ENCODE data around the gene IDH1.
"Not testable (repeated sequence)": the region's sequence is repeated elsewhere in the genome, so short reads cannot be mapped to it uniquely, and the experiment has no call there.

IDH1 gene

DNA sequence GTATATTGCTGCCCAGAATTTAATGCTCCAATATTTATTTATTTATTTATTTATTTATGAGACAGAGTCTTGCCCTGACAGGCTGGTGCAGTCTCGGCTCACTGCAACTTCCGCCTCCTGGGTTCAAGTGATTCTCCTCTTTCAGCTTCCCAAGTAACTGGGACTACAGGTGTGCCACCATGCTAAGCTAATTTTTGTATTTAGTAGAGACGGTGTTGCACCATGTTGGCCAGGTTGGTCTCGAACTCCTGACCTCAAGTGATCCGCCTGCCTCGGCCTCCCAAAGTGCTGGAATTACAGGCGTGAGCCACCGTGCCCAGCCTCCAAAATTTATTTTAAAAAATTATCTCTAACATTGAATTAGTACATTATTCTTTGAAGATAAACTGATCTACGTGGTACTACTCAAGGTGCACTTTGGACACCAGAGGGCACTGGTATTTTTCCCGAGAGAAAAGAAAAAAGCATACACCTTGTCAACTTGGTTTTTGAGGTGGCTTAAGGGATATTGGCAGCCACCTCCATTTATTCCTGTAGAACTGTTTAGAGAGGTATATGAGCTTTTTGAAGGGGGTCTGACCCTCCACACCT, 1.4 kb upstream of the IDH1 start:
- DNase-seq, result peak; percentile 57

DNA sequence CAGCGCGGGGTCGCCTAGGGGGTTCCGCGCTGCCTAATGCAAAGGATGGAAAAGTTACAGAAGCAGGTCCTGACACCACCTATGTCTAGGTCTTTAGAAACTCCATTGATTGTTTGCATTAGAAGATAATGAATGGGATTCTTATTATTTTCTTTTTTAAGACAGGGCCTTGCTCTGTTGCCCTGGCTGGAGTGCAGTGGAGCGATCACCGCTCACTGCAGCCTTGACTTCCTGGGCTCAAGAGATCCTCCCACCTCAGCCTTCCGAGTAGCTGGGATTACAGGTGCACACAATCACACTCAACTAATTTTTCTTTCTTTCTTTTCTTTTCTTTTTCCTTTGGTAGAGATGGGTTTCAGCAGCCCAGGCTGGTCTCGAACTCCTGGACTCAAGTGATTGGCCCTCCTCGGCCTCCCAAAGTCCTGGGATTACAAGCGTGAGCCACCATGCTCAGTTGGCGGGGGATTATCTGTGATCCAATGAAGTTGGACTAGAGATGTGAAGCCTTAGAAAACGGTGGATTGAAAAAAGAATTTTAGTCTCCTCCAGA, 761 bp upstream of the IDH1 start:
- no peak for DNase-seq

DNA sequence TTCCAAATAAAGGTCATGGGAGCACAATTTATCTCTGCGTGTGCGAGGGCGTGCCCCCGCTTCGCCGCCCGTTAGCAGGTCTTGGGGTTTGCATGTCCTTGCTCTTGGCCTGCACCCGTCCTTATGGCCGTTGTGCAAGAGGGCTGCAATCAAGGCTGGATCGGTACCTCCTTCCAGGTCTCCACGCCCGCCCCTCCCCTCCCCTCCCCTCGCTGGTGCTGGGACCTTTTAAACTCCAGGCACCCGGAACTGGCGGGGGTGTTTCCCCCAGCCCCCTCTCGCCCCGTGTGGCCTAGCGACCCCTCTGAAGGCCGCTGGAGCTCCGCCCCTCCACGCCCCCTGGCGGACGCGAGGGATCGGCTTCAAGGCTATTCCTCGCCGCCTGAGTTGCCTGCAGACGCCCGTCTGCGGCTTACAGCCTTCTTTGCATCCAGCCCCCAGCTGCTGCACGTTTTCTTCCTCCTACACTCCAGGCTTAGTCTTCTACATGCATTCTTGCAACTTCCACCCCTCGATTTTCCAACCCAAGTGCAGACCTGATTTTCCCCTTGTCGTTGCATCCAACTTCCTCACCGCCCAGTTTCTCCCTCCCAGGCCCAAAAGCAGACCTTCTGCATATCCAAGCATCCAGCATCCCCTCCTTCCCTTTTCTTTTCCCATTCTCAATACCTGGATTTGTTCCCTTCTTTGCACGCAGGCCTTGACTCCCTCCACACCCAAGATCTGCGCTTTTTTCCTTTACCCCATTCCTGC, 577 bp downstream of the IDH1 start:
- DNase-seq, result peak; percentile 92

DNA sequence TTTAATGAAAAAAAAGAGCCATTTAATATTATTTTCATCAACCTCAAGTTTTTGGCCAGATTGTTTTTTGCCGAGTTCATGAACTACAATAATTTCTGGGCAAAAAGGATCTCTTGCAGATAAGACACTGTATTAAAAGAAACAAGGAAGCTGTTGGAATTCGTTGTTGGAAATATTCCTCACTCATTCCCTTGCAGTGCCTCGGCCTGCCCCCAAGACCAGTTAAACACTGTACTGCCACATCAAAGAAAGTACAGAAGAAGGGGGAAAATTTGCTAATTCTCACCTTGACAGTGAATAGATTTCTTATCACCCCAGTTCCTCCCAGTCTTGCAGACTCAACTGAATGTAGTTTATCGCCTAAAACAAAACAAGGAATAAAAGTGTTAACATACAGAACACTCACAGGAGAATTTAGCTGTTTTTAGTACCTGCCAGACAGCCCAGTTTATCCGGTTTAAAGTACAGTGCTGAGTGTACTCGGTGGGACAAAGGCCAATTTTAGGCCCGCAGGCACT, 1.2 kb downstream of the IDH1 start:
- no peak for DNase-seq

DNA sequence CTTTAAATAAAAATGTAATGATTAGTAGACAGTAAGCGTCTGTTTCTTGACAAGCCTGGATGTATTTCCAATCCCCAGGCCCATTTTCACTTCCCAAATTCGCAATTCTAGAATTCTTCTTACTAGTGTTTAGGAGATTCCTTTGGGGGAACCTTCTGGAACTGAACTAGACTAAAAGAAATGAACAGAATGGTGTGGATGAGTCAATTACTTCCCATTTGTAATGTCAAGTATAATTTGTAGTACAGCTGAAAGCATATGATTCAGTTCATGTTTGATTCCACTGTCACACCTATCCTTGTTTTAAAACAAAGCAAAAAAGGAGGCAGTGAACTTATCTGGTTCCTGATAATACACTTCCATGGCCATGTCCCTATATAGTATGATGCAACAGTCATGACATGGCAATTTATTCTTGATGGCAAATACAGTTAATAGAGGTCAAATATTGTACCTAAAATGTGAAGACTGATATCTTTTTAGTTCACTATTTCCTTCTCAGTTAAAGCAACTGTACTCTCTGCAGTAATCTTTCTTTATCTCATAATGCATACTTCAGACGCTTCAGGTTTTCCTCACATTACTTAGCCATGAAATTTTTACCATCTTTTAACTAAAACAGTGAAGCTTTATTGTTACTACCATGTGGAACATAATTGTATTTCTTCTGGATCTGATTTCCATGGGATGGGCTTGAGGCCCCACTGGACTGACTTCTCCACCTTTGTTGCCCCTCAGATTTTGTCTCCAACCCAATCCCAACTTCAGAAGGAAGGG, 2.0 kb downstream of the IDH1 start:
- DNase-seq, result peak; percentile 77

DNA sequence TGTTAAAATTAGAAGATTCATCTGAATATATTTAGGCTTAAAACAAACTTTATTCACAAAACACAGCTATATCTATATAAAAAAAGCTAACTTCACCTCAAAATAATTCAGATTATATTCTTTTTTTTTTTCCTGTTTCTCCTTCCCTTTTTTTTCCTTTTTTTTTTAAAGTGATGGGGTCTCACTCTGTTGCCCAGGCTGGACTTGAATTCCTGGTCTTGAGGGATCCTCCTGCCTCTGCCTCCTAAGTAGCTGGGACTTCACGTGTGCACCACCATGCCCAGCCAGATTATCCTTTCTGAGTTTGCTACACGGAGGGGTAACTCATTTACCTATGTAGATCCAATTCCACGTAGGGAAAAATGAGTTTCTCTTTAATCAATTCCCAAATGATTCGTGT, 3.8 kb downstream of the IDH1 start:
- no peak for DNase-seq

DNA sequence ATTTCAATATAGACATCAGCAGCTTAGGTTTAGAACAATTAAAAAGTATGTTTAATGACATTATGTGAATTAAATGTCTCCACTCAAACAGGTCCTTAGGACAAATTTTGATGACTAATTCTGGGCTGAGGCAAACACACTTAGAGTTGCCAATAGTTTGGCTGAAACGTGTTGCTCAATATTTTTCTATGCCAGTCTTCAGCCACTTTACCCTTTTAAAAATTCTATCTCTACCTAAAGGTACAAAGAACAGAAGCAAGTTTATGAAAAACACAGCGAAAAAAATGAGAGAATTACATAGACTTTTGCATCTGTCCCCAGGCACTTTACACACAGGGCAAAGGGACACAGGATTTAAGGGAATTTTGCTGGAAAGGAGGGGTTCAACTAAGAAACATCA, 4.5 kb downstream of the IDH1 start:
- DNase-seq, result peak; percentile 39

DNA sequence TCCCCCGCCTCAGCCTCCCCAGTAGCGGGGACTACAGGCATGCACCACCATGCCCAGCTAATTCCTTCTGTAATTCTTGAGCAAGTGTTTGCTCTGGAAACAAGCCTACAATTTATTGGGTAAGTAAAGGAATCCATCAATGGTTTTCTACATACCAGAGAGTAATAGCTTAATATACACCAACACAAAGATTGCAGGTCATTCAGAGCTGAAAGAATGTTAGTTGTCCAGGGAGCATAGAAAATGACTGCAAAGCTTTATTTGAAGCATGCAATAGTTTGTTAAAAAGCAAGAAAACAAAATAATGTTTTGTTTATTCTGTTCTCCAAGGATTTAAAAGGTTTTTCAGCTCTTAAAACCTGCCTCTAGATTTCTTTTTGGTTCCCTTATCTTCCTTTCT, 5.6 kb downstream of the IDH1 start:
- no peak for DNase-seq

DNA sequence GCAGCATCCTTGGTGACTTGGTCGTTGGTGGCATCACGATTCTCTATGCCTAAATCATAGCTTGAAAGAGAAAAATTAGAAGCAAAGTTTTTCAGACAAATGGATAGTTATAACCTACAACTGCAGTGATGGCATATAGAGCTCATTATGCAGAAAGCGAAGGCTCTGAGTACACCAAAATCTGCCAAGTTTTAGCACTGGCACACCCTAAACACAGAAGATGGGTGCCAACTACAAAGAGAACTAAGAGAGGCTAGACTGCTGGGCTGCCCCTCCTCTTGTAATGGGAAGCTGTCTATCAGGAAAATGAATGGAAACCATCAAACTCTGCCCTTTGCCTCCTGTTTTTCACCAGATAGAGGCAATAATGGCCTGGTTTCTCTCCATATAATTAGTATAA, 6.3 kb downstream of the IDH1 start:
- no peak for DNase-seq

DNA sequence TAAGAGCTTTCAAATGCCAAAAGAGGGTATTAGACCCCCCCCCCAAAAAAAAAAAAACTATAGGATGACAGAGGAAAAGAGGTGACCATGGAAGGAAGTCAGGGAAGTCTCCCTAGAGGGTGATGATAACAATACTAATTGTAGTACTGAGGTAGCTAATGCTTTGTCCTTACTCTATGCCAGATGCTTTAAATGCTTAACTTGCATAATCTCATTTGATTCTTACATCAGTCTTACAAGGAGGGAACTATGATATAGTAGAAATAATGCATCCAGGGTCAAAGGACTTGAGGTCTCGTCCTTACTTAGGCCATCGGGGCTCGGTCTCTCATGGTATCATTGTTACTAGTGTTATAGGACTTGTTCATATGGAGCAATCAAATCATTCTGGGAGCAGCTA, 9.1 kb downstream of the IDH1 start:
- DNase-seq, result no peak

DNA sequence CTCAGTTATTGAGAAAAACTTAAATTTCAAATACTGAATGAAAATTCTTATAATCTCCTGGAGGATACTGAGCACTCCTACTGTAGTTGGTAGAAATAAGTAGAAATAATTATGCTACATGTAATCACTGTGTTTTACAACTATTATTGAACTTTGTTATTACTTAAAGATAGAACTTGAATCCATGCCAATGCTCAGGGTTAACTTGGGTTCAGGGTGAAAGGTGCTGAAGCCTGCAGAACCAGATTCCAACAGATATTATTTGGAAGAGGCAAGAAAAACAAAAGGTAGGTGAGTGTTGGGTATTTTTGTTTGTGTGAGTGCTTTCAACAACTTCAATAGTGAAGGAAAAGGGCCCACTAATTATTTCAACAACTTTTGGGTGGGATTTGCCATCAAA, 10.4 kb downstream of the IDH1 start:
- DNase-seq, result no peak

DNA sequence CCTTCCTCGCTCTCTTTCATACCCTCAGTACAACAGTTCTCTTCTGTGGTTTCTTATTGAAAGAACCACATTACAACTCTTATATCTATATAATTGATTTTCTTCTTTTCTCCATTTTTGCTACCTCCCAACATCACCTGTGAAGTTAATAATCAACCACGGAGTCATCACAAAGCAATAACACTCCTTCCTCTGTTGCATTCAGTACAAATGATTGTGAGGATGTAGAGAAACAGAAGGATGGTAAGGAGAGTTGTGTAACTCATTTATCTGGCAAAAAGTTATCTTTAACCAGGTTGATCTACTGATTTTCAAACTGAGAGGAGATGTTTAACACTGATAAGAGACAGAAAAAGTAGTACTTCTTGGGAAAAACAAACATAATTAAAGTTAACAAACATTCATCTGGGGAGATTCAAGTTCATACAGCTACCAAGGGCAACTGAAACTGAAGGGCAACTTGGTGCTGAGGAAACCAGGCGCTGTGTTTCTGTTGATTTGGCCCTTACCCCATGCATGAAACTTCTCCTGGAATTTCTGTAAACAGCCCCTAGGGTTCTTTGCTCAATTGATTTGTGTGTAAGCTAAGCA, 14.2 kb downstream of the IDH1 start:
- no peak for DNase-seq

DNA sequence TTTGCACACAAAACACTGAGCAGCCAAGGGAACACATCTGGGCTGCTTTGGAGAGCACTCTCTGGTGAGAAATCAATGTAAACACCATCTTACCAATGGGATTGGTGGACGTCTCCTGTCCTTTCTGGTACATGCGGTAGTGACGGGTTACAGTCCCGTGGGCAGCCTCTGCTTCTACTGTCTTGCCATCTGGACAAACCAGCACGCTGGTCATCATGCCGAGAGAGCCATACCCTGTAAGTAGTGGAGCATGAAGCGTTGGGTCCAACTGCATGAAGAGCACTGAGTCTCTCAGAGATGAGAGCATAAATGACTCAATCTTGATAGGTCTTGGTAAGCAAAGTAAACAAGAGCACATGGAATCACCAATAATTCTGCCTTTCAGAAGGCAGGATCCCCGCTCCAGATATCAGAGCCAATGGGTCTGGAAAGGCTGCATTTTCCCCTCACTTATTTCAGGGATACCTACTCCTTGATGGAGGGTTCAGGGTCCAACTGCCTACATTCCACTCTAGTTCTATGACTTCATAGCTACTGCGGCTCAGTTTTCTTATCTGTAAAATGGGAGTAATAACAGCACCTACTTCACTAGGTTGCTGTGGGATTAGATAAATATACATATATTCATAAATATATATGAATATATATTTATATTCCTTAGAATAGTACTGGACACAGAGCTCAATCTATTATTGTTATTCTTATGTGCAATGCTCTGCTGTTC, 14.9 kb downstream of the IDH1 start:
- DNase-seq, result no peak

DNA sequence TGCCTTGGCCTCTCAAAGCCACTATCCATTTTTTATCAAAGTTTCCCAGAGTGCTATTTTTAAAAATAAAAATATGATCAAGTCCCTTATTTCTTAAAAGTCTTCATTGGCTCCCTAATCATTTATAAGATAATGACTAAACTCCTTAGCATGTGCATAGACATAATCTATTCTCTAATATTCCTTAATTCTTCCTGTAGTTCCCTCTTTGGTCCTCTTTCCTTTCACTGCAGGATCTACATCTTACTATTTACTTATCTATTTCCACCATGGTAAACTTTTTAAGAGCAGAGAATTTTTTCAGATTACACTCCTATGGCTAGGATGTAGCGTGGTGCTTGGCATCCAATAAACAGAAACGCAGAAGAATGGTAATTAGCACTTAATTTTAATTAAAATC, 19.0 kb downstream of the IDH1 start:
- DNase-seq, result no peak

DNA sequence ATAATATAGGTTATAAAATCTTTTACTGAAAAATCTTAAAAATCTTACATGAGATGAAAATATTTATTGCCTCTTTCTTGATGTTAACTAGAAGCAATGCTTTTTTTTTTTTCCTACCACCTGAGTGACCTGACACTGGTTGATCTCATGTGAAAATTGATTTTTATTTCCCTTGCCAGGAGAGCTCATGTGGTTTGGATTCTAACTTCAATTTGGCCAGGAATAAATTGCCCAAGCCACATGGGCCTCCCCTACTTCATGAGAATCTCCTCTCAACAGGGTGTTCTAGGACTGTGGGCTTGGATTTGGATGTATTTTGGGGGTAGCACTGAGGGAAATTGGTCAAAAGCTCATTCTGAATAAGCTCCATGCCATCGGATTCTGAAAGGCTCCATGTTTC, 20.1 kb downstream of the IDH1 start:
- DNase-seq, result no peak

DNA sequence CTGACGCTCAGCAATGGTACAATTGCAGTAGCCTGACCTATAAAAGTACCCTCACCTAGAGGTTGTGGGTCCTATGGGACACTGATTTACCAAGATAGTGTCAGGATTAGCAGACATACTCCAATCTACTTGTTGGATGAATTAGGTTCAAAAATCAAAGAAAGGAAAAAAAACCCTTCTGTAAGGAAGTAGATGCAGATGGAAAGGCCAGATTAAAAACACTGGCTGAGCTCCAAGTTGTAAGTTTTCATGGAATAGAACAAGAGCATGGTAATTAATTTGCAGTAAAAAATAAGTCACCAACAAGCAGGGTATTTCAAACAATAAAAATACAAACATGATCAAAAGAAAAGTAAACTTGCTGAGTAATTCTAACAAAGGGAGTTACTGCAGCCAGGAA, 26.4 kb downstream of the IDH1 start:
- DNase-seq, result no peak

DNA sequence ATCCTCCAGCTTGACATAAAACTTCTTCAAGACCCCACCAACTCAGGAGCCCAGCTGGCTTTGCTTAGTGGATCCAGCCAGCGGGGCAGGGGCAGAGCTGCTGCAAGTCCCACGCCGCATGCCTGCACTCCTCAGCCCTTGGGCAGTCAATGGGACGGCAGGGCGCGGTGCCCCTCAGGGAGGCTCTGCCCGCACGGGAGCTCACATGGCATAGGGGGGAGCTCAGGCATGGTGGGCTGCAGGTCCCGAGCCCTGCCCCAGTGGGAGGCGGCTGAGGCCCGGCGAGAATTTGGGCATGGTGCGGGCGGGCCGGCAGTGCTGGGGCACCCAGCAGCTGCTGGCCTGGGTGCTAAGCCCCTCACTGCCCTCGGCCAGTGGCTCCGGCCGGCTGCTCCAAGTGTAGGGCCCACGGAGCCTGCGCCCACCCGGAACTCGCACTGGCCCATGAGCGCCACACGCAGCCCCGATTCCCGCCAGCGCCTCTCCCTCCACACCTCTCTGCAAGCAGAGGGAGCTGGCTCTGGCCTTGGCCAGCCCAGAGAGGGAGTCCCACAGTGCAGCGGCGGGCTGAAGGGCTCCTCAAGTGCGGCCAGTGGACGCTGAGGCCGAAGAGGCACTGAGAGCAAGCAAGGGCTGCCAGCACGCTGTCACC, 27.2 kb downstream of the IDH1 start:
- DNase-seq, result no peak

DNA sequence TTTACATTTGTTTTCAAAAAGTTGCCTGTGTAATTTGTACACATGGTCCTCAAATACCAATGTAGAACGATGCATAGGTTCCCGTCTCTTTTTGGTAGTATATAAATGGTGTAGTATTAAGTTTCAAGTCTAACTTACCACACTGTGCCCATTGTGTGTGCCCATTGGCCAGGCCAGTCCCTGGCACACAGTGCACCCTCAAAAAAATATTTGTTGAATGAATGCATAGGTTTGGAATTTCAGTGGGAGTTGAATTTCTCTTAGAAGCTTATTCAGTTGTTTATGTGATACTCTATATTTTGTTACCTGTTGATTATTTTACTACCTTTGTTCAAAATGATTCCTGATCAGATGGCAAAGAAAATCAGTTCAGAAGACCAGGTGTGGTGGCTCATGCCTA, 30.1 kb downstream of the IDH1 start:
- no peak for DNase-seq

DNA sequence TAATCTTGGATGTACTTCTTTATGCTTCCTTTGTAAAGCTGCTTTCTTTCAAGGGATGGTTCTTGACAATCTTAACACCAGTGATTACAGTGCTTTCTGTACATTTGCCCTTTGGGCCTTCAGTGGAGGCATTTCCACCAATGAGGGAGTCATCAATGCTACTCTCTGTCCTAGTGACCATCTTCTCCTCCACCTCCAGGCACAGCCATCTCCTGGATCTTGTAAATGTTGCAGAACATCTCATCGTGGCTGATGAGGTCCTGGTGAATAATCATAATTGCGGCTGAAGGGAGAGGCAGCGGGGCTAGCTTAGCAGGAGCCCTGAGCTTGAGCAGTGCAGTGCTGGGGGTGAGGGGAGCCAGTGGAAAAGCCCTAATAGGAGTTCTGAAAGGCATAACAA, 32.5 kb downstream of the IDH1 start:
- DNase-seq, result no peak

DNA sequence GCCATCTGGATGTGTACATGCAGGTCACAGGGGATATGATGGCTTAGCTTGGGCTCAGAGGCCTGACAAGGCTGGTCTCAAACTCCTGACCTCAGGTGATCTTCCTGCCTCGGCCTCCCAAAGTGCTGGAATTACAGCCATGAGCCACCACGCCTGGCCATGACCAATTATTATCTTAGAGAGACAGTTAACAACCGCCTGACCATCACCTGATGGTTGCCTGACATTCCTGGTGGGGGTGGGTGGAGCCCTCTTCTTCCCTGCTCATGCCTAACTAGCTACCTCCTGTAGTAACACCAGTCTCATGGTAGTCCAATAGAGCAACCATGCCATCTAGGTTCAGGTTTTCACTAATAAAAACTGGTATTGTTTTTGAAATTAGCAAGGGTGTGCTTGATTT, 33.0 kb downstream of the IDH1 start:
- DNase-seq, result not testable (repeated sequence)

DNA sequence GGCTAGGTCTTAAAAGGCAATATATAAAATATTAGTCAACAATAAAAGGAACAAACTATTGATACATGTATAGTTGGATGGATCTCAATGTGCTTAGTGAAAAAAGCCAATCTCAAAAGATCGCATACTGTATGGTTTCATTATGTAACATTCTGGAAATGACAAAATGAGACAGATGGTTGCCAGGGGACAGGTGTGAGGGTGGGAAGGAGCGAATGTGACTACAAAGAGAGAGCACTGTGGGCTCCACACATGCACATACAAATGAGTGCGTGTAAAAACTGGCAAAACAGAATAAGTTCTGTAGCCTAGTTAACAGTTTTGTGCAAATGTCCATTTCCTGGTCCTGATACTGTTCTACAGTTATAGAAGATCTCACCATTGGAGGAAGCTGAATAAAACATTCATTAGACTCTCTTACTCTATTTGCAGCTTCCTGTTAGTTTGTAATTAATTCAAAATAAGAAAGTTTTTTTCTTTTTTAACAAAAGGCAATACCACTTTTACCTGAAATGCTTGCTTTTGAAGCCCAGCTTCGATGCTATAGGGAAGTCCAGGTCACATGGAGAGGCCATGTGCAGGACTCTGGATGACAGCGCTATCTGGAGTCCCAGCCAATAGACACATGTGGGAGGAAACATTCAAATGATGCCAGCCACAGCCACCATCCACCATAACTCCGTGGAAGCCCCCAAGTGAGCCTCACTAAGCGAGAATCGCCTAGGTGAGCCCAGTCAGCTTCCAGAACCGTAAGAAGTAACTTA, 44.0 kb downstream of the IDH1 start:
- DNase-seq, result no peak
